GM21367 (cell line): ENCODE data around the gene LMX1A.

Experiments
- ATAC-seq: cut with Tn5 transposase; IDR thresholded peaks from one replicate; pipeline ENCODE4 v1.9.1; 2021; ENCODE audit not compliant: unreplicated experiment

LMX1A gene

GRCh38 chr1:165369255-165369848, 12.8 kb upstream of the LMX1A start:
- ATAC-seq: peak; percentile 69

GRCh38 chr1:165367375-165367993, 11.0 kb upstream of the LMX1A start:
- no peak for ATAC-seq

- no peak for ATAC-seq
These were observed 8.8 kb upstream of the LMX1A start for GRCh38 chr1:165365341-165365740.

GRCh38 chr1:165364568-165365133, 8.1 kb upstream of the LMX1A start:
- no peak for ATAC-seq

GRCh38 chr1:165356876-165357275, 361 bp upstream of the LMX1A start:
- no peak for ATAC-seq

GRCh38 chr1:165355139-165355976, 1.2 kb downstream of the LMX1A start:
- no peak for ATAC-seq

- no peak for ATAC-seq
These were observed 1.8 kb downstream of the LMX1A start for GRCh38 chr1:165354739-165355138.

GRCh38 chr1:165353731-165354671, 2.5 kb downstream of the LMX1A start:
- no peak for ATAC-seq

- no peak for ATAC-seq
These were observed 3.8 kb downstream of the LMX1A start for GRCh38 chr1:165352442-165353293.

- ATAC-seq: no peak
These were observed 4.6 kb downstream of the LMX1A start for GRCh38 chr1:165351863-165352441.

GRCh38 chr1:165350840-165351239, 5.7 kb downstream of the LMX1A start:
- no peak for ATAC-seq

GRCh38 chr1:165345502-165345901, 11.0 kb downstream of the LMX1A start:
- ATAC-seq: no peak

- no peak for ATAC-seq
These were observed 11.8 kb downstream of the LMX1A start for GRCh38 chr1:165344736-165345135.

GRCh38 chr1:165344198-165344597, 12.3 kb downstream of the LMX1A start:
- no peak for ATAC-seq

GRCh38 chr1:165342587-165342986, 13.9 kb downstream of the LMX1A start:
- no peak for ATAC-seq

GRCh38 chr1:165342168-165342567, 14.3 kb downstream of the LMX1A start:
- no peak for ATAC-seq

GRCh38 chr1:165339164-165339563, 17.4 kb downstream of the LMX1A start:
- ATAC-seq: no peak

- no peak for ATAC-seq
These were observed 26.0 kb downstream of the LMX1A start for GRCh38 chr1:165330483-165330882.

- no peak for ATAC-seq
These were observed 27.4 kb downstream of the LMX1A start for GRCh38 chr1:165329104-165329503.
